KOPT-K1 (cell line): ENCODE measurements around the gene CGNL1.

ENCODE experiments used
- H3K27ac ChIP-seq: fragments of 200-600 bp; sonication (generic); 2 replicates; pipeline ENCODE4 v1.5.1; 2016; ENCODE audit warnings: antibody characterized with exemption, mild to moderate bottlenecking, low read depth, low read length; ENCODE audit not compliant: poor library complexity, severe bottlenecking
- H3K36me3 ChIP-seq: fragments of 200-600 bp; sonication (generic); 2 replicates; pipeline ENCODE4 v1.5.1; 2017; ENCODE audit warnings: antibody characterized with exemption, mild to moderate bottlenecking, low read length, moderate library complexity; ENCODE audit not compliant: insufficient read depth
- H3K9me3 ChIP-seq: fragments of 200-600 bp; sonication (generic); 2 replicates; pipeline ENCODE4 v1.5.1; 2017; ENCODE audit warnings: antibody characterized with exemption, low read length, mild to moderate bottlenecking; ENCODE audit not compliant: insufficient read depth, poor library complexity, severe bottlenecking

CGNL1 gene

GRCh38 chr15:57463360-57463759, 87.1 kb downstream of the CGNL1 start:
- Histone ChIP-seq H3K9me3 (no peaks in the 10 kb centered on the region), H3K27ac (no peak overlapping the region), H3K36me3 (no peaks in the 10 kb centered on the region)

GRCh38 chr15:57464480-57464879, 88.2 kb downstream of the CGNL1 start:
- H3K27ac ChIP-seq = no peak overlapping the region
- no peaks in the 10 kb centered on the region for H3K9me3 ChIP-seq
- H3K36me3 ChIP-seq = no peaks in the 10 kb centered on the region

- H3K36me3 ChIP-seq = no peaks in the 10 kb centered on the region
- H3K27ac ChIP-seq = no peak overlapping the region
- no peaks in the 10 kb centered on the region for H3K9me3 ChIP-seq
Observed at GRCh38 chr15:57468486-57468885, 92.2 kb downstream of the CGNL1 start.

GRCh38 chr15:57470543-57470942, 94.2 kb downstream of the CGNL1 start:
- no peak overlapping the region for H3K27ac ChIP-seq
- no peaks in the 10 kb centered on the region for H3K36me3 ChIP-seq
- no peaks in the 10 kb centered on the region for H3K9me3 ChIP-seq

GRCh38 chr15:57472861-57473260, 96.6 kb downstream of the CGNL1 start:
- Histone ChIP-seq H3K9me3 (no peaks in the 10 kb centered on the region), H3K27ac (no peak overlapping the region), H3K36me3 (no peaks in the 10 kb centered on the region)

- Histone ChIP-seq H3K9me3 (no peaks in the 10 kb centered on the region), H3K27ac (no peak overlapping the region), H3K36me3 (no peaks in the 10 kb centered on the region)
Observed at GRCh38 chr15:57476533-57476975, 100.2 kb downstream of the CGNL1 start.

- H3K36me3 ChIP-seq = no peaks in the 10 kb centered on the region
- H3K27ac ChIP-seq = no peak overlapping the region
- H3K9me3 ChIP-seq = no peaks in the 10 kb centered on the region
Observed at GRCh38 chr15:57477736-57478522, 101.6 kb downstream of the CGNL1 start.

GRCh38 chr15:57479005-57479404, 102.7 kb downstream of the CGNL1 start:
- Histone ChIP-seq H3K27ac (no peak overlapping the region), H3K36me3 (no peaks in the 10 kb centered on the region), H3K9me3 (no peaks in the 10 kb centered on the region)

GRCh38 chr15:57481038-57481705, 104.9 kb downstream of the CGNL1 start:
- Histone ChIP-seq H3K9me3 (no peaks in the 10 kb centered on the region), H3K27ac (no peak overlapping the region), H3K36me3 (no peaks in the 10 kb centered on the region)

- Histone ChIP-seq H3K36me3 (no peaks in the 10 kb centered on the region), H3K27ac (no peak overlapping the region), H3K9me3 (peaks cover 4% of the 10 kb centered on the region)
Observed at GRCh38 chr15:57485869-57486268, 109.6 kb downstream of the CGNL1 start.

- Histone ChIP-seq H3K27ac (no peak overlapping the region), H3K9me3 (peaks cover 4% of the 10 kb centered on the region), H3K36me3 (no peaks in the 10 kb centered on the region)
Observed at GRCh38 chr15:57486833-57487232, 110.5 kb downstream of the CGNL1 start.

- Histone ChIP-seq H3K36me3 (no peaks in the 10 kb centered on the region), H3K27ac (no peak overlapping the region), H3K9me3 (peaks cover 4% of the 10 kb centered on the region)
Observed at GRCh38 chr15:57489122-57489521, 112.8 kb downstream of the CGNL1 start.

GRCh38 chr15:57493351-57493750, 117.0 kb downstream of the CGNL1 start:
- H3K36me3 ChIP-seq = no peaks in the 10 kb centered on the region
- H3K9me3 ChIP-seq = no peaks in the 10 kb centered on the region
- H3K27ac ChIP-seq = no peak overlapping the region

- Histone ChIP-seq H3K9me3 (no peaks in the 10 kb centered on the region), H3K27ac (no peak overlapping the region), H3K36me3 (no peaks in the 10 kb centered on the region)
Observed at GRCh38 chr15:57494581-57494980, 118.3 kb downstream of the CGNL1 start.

- Histone ChIP-seq H3K9me3 (no peaks in the 10 kb centered on the region), H3K27ac (no peak overlapping the region), H3K36me3 (no peaks in the 10 kb centered on the region)
Observed at GRCh38 chr15:57495041-57495440, 118.7 kb downstream of the CGNL1 start.
